IMR-90 (cell line): Measurements from ENCODE around the gene MAGI1. TPM values are rescaled to one million over a fixed set of nuclear protein-coding genes. Genes with fewer than 3 reads are reported as not detected.

ENCODE experiments used
- ATAC-seq: fragments of 200-7000 bp; cut with Tn5 transposase; 2 replicates; pipeline ENCODE4 v1.9.1; 2020; ENCODE audit warnings: low read depth, mild to moderate bottlenecking, moderate library complexity
- BruUV-seq: library from RNA; stranded (reverse); fragments of 400-500 nt; replicated peaks from 2 replicates; lab custom pipeline; 2021; lab: Mats Ljungman, UMichigan
- CTCF ChIA-PET: fragments of 300-600 bp; formaldehyde crosslinking; extraction: SDS; loops from one replicate; lab custom pipeline; 2021; ENCODE audit warnings: antibody characterized with exemption; lab: Yijun Ruan, JAX
- POLR2A ChIA-PET: fragments of 300-600 bp; sonication (Branson Sonifier 250); formaldehyde crosslinking; loops from one replicate; lab custom pipeline; 2022; ENCODE audit warnings: antibody characterized with exemption; ENCODE audit not compliant: unreplicated experiment; lab: Charles Lee
- DNase-seq: peaks from one replicate; pipeline ENCODE4 v3.0.0; 2013
- H2AFZ ChIP-seq: replicated peaks from 2 replicates; pipeline ENCODE3; 2013; ENCODE audit warnings: low read length, mild to moderate bottlenecking; ENCODE audit not compliant: poor library complexity
- H2AK5ac ChIP-seq: 2 replicates; pipeline ENCODE4 v1.6.1; 2013; ENCODE audit warnings: low read depth, low read length, inconsistent platforms
- H2AK9ac ChIP-seq: replicated peaks from 2 replicates; pipeline ENCODE3; 2013; ENCODE audit warnings: mild to moderate bottlenecking, low read depth, low read length, moderate library complexity; ENCODE audit not compliant: poor library complexity
- H2BK120ac ChIP-seq: 2 replicates; pipeline ENCODE4 v1.6.1; 2013; ENCODE audit warnings: low read depth, low read length, inconsistent platforms
- H2BK15ac ChIP-seq: 3 replicates; pipeline ENCODE4 v1.6.1; 2013; ENCODE audit warnings: low read depth, low read length, inconsistent platforms
- H2BK20ac ChIP-seq: 2 replicates; pipeline ENCODE4 v1.6.1; 2013; ENCODE audit warnings: low read depth, mild to moderate bottlenecking, inconsistent platforms, low read length, moderate library complexity
- H2BK5ac ChIP-seq: 2 replicates; pipeline ENCODE4 v1.6.1; 2013; ENCODE audit warnings: mild to moderate bottlenecking, low read depth, low read length, inconsistent platforms; ENCODE audit not compliant: poor library complexity, severe bottlenecking
- H3K14ac ChIP-seq: replicated peaks from 2 replicates; pipeline ENCODE4 v1.6.1; 2013; ENCODE audit warnings: low read depth, low read length, inconsistent platforms
- H3K18ac ChIP-seq: 2 replicates; pipeline ENCODE4 v1.6.1; 2013; ENCODE audit warnings: low read depth, low read length, control low read depth
- H3K23ac ChIP-seq: 2 replicates; pipeline ENCODE4 v1.6.1; 2013; ENCODE audit warnings: low read depth, low read length, inconsistent platforms
- H3K27ac ChIP-seq: 2 replicates; pipeline ENCODE4 v1.5.1; 2013; ENCODE audit warnings: mild to moderate bottlenecking, control low read depth, low read length; ENCODE audit not compliant: insufficient read depth
- H3K27me3 ChIP-seq: 2 replicates; pipeline ENCODE4 v1.6.1; 2013; ENCODE audit warnings: low read length; ENCODE audit not compliant: control insufficient read depth, insufficient read depth
- H3K36me3 ChIP-seq: 2 replicates; pipeline ENCODE4 v1.6.1; 2013; ENCODE audit warnings: low read length, mixed read lengths; ENCODE audit not compliant: control insufficient read depth, insufficient read depth
- H3K4ac ChIP-seq: 2 replicates; pipeline ENCODE4 v1.6.1; 2013; ENCODE audit warnings: low read depth, low read length, inconsistent platforms
- H3K4me1 ChIP-seq: 2 replicates; pipeline ENCODE4 v1.6.1; 2013; ENCODE audit warnings: low read length, mixed read lengths; ENCODE audit not compliant: control insufficient read depth, insufficient read depth
- H3K4me2 ChIP-seq: 2 replicates; pipeline ENCODE4 v1.6.1; 2013; ENCODE audit warnings: low read depth, mild to moderate bottlenecking, control low read depth, low read length, moderate library complexity
- H3K4me3 ChIP-seq: 2 replicates; pipeline ENCODE4 v1.5.1; 2013; ENCODE audit warnings: low read depth, mild to moderate bottlenecking, control low read depth, low read length, moderate library complexity; ENCODE audit not compliant: insufficient read depth
- H3K56ac ChIP-seq: 2 replicates; pipeline ENCODE4 v1.6.1; 2013; ENCODE audit warnings: low read length, inconsistent platforms; ENCODE audit not compliant: insufficient read depth; ENCODE audit errors: extremely low read depth
- H3K79me1 ChIP-seq, 2 experiments: 2 replicates each; pipeline ENCODE4 v1.6.1; 2013; ENCODE audit warnings: low read length in 2 of 2, inconsistent platforms in 1 of 2, low read depth in 1 of 2
- H3K9ac ChIP-seq: 2 replicates; pipeline ENCODE4 v1.6.1; 2013; ENCODE audit warnings: low read depth, low read length, control low read depth
- H3K9me1 ChIP-seq: 2 replicates; pipeline ENCODE4 v1.6.1; 2013; ENCODE audit warnings: low read length, inconsistent platforms; ENCODE audit not compliant: insufficient read depth
- H3K9me3 ChIP-seq: 2 replicates; pipeline ENCODE4 v1.6.1; 2013; ENCODE audit warnings: low read length; ENCODE audit not compliant: control insufficient read depth, insufficient read depth
- H4K20me1 ChIP-seq: 2 replicates; pipeline ENCODE4 v1.6.1; 2013; ENCODE audit warnings: low read length, inconsistent platforms; ENCODE audit not compliant: insufficient read depth
- H4K5ac ChIP-seq: 2 replicates; pipeline ENCODE4 v1.6.1; 2013; ENCODE audit warnings: mild to moderate bottlenecking, low read depth, low read length, control low read depth
- H4K8ac ChIP-seq, 2 experiments: 2 replicates each; pipeline ENCODE4 v1.6.1; 2013; ENCODE audit warnings: low read depth in 2 of 2, low read length in 2 of 2, control low read depth in 1 of 2, inconsistent platforms in 1 of 2
- H4K91ac ChIP-seq: 2 replicates; pipeline ENCODE4 v1.6.1; 2013; ENCODE audit warnings: low read depth, low read length, inconsistent platforms; ENCODE audit not compliant: insufficient read depth
- BHLHE40 ChIP-seq: fragments of 150-350 bp; IDR thresholded peaks from 2 replicates; pipeline ENCODE4 v1.6.1; 2016; ENCODE audit warnings: mild to moderate bottlenecking, low read depth, low read length
- CEBPB ChIP-seq: IDR thresholded peaks from 2 replicates; pipeline ENCODE4 v1.6.1; 2012; ENCODE audit warnings: low read depth, low read length, improper control_type of control experiment
- CHD1 ChIP-seq: IDR thresholded peaks from 2 replicates; pipeline ENCODE4 v1.6.1; 2012; ENCODE audit warnings: low read depth, low read length, improper control_type of control experiment
- ELK1 ChIP-seq: fragments of 150-350 bp; IDR thresholded peaks from 2 replicates; pipeline ENCODE4 v1.6.1; 2016; ENCODE audit warnings: low read depth, mild to moderate bottlenecking, low read length, moderate library complexity, borderline replicate concordance
- FOS ChIP-seq: fragments of 150-350 bp; IDR thresholded peaks from 2 replicates; pipeline ENCODE4 v1.6.1; 2016; ENCODE audit warnings: low read depth, low read length
- MAFK ChIP-seq: IDR thresholded peaks from 2 replicates; pipeline ENCODE4 v1.6.1; 2012; ENCODE audit warnings: low read depth, low read length, improper control_type of control experiment
- MAZ ChIP-seq: IDR thresholded peaks from 2 replicates; pipeline ENCODE4 v1.6.1; 2012; ENCODE audit warnings: low read depth, mild to moderate bottlenecking, low read length, improper control_type of control experiment, moderate library complexity, borderline replicate concordance
- MXI1 ChIP-seq: IDR thresholded peaks from 2 replicates; pipeline ENCODE4 v1.6.1; 2012; ENCODE audit warnings: low read depth, mild to moderate bottlenecking, low read length, moderate library complexity, borderline replicate concordance
- NFE2L2 ChIP-seq: fragments of 150-350 bp; IDR thresholded peaks from 2 replicates; pipeline ENCODE4 v1.6.1; 2016; ENCODE audit warnings: low read depth, mild to moderate bottlenecking, low read length
- POLR2A ChIP-seq: IDR thresholded peaks from 2 replicates; pipeline ENCODE4 v1.6.1; 2012; ENCODE audit warnings: mild to moderate bottlenecking, low read depth, low read length
- RAD21 ChIP-seq: IDR thresholded peaks from 2 replicates; pipeline ENCODE4 v1.6.1; 2012; ENCODE audit warnings: low read length, improper control_type of control experiment
- RCOR1 ChIP-seq: IDR thresholded peaks from 2 replicates; pipeline ENCODE4 v1.6.1; 2012; ENCODE audit warnings: mild to moderate bottlenecking, low read length, improper control_type of control experiment; ENCODE audit not compliant: insufficient replicate concordance
- RFX5 ChIP-seq: IDR thresholded peaks from 2 replicates; pipeline ENCODE4 v1.8.0; 2012; ENCODE audit warnings: low read depth, mild to moderate bottlenecking, low read length, moderate library complexity
- SMC3 ChIP-seq: fragments of 150-350 bp; IDR thresholded peaks from 2 replicates; pipeline ENCODE4 v1.6.1; 2016; ENCODE audit warnings: low read depth, mild to moderate bottlenecking, antibody characterized with exemption, low read length, moderate library complexity
- USF2 ChIP-seq: fragments of 150-350 bp; IDR thresholded peaks from 2 replicates; pipeline ENCODE4 v1.6.1; 2017; ENCODE audit warnings: mild to moderate bottlenecking, antibody characterized with exemption, low read length, low read depth
- dilution Hi-C: fragments of 300-500 bp; cut with HindIII; formaldehyde crosslinking; loops from one replicate; pipeline ENCODE4 v1.14.3; 2018; ENCODE audit warnings: low sequenced_read_pairs; ENCODE audit not compliant: unreplicated experiment
- in situ Hi-C: fragments of 300-500 bp; cut with MboI; formaldehyde crosslinking; loops from 3 replicates; pipeline ENCODE4 v1.14.3; 2019; ENCODE audit warnings: low sequenced_read_pairs, inconsistent platforms, mixed read lengths
- intact Hi-C: fragments of 100-400 bp; cut with micrococcal nuclease; formaldehyde crosslinking; loops from 2 replicates; pipeline ENCODE4 v1.10.0; 2022
- polyA plus RNA-seq, 3 experiments: library from polyadenylated mRNA; depleted of rRNA; stranded (reverse); fragments of >200 nt; gene quantifications; 2 replicates each; pipeline ENCODE4 v1.2.3, GENCODE V29; 2012; ENCODE audit warnings: low replicate concordance in 1 of 3
- total RNA-seq: library from RNA; depleted of rRNA; stranded (reverse); fragments of >200 nt; gene quantifications from 2 replicates; pipeline ENCODE4 v1.2.3, GENCODE V29; 2012
- TF ChIP-seq, protein P1 (sequence below): conservative IDR thresholded peaks from 2 replicates; pipeline ENCODE4 v1.5.1; 2012; ENCODE audit warnings: mild to moderate bottlenecking, low read depth, low read length, improper control_type of control experiment

The MAGI1 gene
- total and polyA plus RNA-seq, 2 of the 4 experiments (the other 2 are of a cell fraction), result 14.5 to 24.2 TPM

- CTCF ChIA-PET, result no interaction called here
- H2BK15ac ChIP-seq, result no peak overlapping the region
- TF ChIP-seq, protein P1, sequence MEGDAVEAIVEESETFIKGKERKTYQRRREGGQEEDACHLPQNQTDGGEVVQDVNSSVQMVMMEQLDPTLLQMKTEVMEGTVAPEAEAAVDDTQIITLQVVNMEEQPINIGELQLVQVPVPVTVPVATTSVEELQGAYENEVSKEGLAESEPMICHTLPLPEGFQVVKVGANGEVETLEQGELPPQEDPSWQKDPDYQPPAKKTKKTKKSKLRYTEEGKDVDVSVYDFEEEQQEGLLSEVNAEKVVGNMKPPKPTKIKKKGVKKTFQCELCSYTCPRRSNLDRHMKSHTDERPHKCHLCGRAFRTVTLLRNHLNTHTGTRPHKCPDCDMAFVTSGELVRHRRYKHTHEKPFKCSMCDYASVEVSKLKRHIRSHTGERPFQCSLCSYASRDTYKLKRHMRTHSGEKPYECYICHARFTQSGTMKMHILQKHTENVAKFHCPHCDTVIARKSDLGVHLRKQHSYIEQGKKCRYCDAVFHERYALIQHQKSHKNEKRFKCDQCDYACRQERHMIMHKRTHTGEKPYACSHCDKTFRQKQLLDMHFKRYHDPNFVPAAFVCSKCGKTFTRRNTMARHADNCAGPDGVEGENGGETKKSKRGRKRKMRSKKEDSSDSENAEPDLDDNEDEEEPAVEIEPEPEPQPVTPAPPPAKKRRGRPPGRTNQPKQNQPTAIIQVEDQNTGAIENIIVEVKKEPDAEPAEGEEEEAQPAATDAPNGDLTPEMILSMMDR, result no peak
- TF ChIP-seq CHD1 (no peak), BHLHE40 (no peak), SMC3 (no peak), FOS (no peak), MAZ (no peak), MAFK (no peak), MXI1 (no peak), RAD21 (no peak), ELK1 (no peak), RFX5 (no peak), CEBPB (no peak), RCOR1 (no peak), USF2 (no peak), POLR2A (no peak), NFE2L2 (no peak)
- peaks cover 6% of the 10 kb centered on the region for H3K4me1 ChIP-seq
- in situ Hi-C loops, result no loop called here
- ATAC-seq (peak; percentile 38; the same call in 1 of the 2 replicates), DNase-seq (peak; percentile 36)
- H2AK5ac ChIP-seq, result peak overlapping the region; percentile 36; the same call in 1 of the 2 replicates
- H3K4ac ChIP-seq, result no peak overlapping the region
- H3K23ac ChIP-seq, result no peak overlapping the region
- peaks cover 49% of the 10 kb centered on the region; the same call in 1 of the 2 replicates for H4K20me1 ChIP-seq
- intact Hi-C loops, result no loop called here
- no peaks in the 10 kb centered on the region for H3K9me3 ChIP-seq
- no peak overlapping the region for H2AK9ac ChIP-seq
- H3K27ac ChIP-seq, result no peak overlapping the region
- no peak overlapping the region for H2AFZ ChIP-seq
- H3K9ac ChIP-seq, result no peak overlapping the region
- no peak overlapping the region for H2BK20ac ChIP-seq
- dilution Hi-C loops, result no loop called here
- no peak overlapping the region for H2BK5ac ChIP-seq
- no peak overlapping the region for H4K5ac ChIP-seq
- H4K91ac ChIP-seq, result no peak overlapping the region
- POLR2A ChIA-PET, result no interaction called here
- no peak overlapping the region for H4K8ac ChIP-seq
- H3K56ac ChIP-seq, result no peak overlapping the region
- H3K4me2 ChIP-seq, result no peak overlapping the region
- H3K14ac ChIP-seq, result peak overlapping the region; percentile 33; the same call in 1 of the 2 replicates
- no peak overlapping the region for H3K18ac ChIP-seq
- H3K79me1 ChIP-seq, result peaks cover 30 to 73% of the 10 kb centered on the region in 2 experiments
- H3K9me1 ChIP-seq, result peaks cover 4% of the 10 kb centered on the region
- no peaks in the 10 kb centered on the region for H3K27me3 ChIP-seq
- no peak overlapping the region for H3K4me3 ChIP-seq
- BruUV-seq, result no TSS peak
- no peaks in the 10 kb centered on the region for H3K36me3 ChIP-seq
- H2BK120ac ChIP-seq, result no peak overlapping the region
Measured at GRCh38 chr3:66029443-66029842, 9.3 kb downstream of the MAGI1 start.
